GM19468 (cell line): ENCODE measurements around the gene OSTC.

ENCODE experiments used
- ATAC-seq: cut with Tn5 transposase; IDR thresholded peaks from one replicate; pipeline ENCODE4 v1.9.1; 2021; ENCODE audit warnings: mild to moderate bottlenecking, moderate library complexity, moderate number of reproducible peaks; ENCODE audit not compliant: unreplicated experiment; ENCODE audit errors: extremely low read depth

Gene OSTC

GRCh38 chr4:108644237-108644636 is 6.2 kb upstream of the OSTC start:
- no peak for ATAC-seq

- ATAC-seq, result no peak
Observed at GRCh38 chr4:108646706-108647105, 3.7 kb upstream of the OSTC start.

- ATAC-seq, result no peak
Observed at GRCh38 chr4:108649863-108650211, 562 bp upstream of the OSTC start.

GRCh38 chr4:108651014-108651791 is 804 bp downstream of the OSTC start:
- no peak for ATAC-seq

- no peak for ATAC-seq
Observed at GRCh38 chr4:108662629-108663028, 12.2 kb downstream of the OSTC start.

GRCh38 chr4:108674356-108674977 is 24.1 kb downstream of the OSTC start:
- ATAC-seq, result no peak

- ATAC-seq, result no peak
Observed at GRCh38 chr4:108681321-108681809, 31.0 kb downstream of the OSTC start.

- ATAC-seq, result no peak
Observed at GRCh38 chr4:108683479-108683878, 33.1 kb downstream of the OSTC start.

- no peak for ATAC-seq
Observed at GRCh38 chr4:108685036-108685686, 34.8 kb downstream of the OSTC start.

- no peak for ATAC-seq
Observed at GRCh38 chr4:108690738-108691137, 40.3 kb downstream of the OSTC start.

GRCh38 chr4:108693211-108693610 is 42.8 kb downstream of the OSTC start:
- ATAC-seq, result no peak

- ATAC-seq, result no peak
Observed at GRCh38 chr4:108693819-108694218, 43.4 kb downstream of the OSTC start.

- ATAC-seq, result no peak
Observed at GRCh38 chr4:108694423-108694822, 44.0 kb downstream of the OSTC start.

- ATAC-seq, result no peak
Observed at GRCh38 chr4:108695062-108695461, 44.7 kb downstream of the OSTC start.

GRCh38 chr4:108696160-108696559 is 45.8 kb downstream of the OSTC start:
- ATAC-seq, result no peak

- no peak for ATAC-seq
Observed at GRCh38 chr4:108700081-108700757, 49.8 kb downstream of the OSTC start.

GRCh38 chr4:108702960-108703359 is 52.6 kb downstream of the OSTC start:
- ATAC-seq, result no peak

- ATAC-seq, result no peak
Observed at GRCh38 chr4:108703370-108703769, 53.0 kb downstream of the OSTC start.

- no peak for ATAC-seq
Observed at GRCh38 chr4:108703966-108704365, 53.6 kb downstream of the OSTC start.

- ATAC-seq, result no peak
Observed at GRCh38 chr4:108706289-108706688, 55.9 kb downstream of the OSTC start.

GRCh38 chr4:108709234-108709633 is 58.8 kb downstream of the OSTC start:
- ATAC-seq, result no peak
